ENCODE measurements around the gene NPDC1.

- no peak for TF ChIP-seq CTCF (IDR thresholded peaks at IDR 0.05)
- no peak for TF ChIP-seq POLR2A (IDR thresholded peaks at IDR 0.05)
Measured at GRCh38 chr9:137040568-137040967, 5.4 kb downstream of the NPDC1 start.

Measured in body of pancreas (tissue), 4 donors.